DOHH2 (cell line): ENCODE measurements around the gene EPDR1.

Experiments used
- EZH2phosphoT487 ChIP-seq: fragments of 200-600 bp; sonication (generic); IDR thresholded peaks from 2 replicates; pipeline ENCODE4 v1.6.1; 2017; ENCODE audit warnings: borderline replicate concordance, mild to moderate bottlenecking, antibody characterized with exemption, low read length, moderate library complexity, mixed read lengths
- TF ChIP-seq, protein P1 (sequence below): fragments of 200-600 bp; sonication (generic); IDR thresholded peaks from one replicate; pipeline ENCODE4 v1.5.1; 2014; ENCODE audit warnings: antibody characterized with exemption, mild to moderate bottlenecking, low read depth, low read length; ENCODE audit not compliant: poor library complexity, severe bottlenecking

DNA sequence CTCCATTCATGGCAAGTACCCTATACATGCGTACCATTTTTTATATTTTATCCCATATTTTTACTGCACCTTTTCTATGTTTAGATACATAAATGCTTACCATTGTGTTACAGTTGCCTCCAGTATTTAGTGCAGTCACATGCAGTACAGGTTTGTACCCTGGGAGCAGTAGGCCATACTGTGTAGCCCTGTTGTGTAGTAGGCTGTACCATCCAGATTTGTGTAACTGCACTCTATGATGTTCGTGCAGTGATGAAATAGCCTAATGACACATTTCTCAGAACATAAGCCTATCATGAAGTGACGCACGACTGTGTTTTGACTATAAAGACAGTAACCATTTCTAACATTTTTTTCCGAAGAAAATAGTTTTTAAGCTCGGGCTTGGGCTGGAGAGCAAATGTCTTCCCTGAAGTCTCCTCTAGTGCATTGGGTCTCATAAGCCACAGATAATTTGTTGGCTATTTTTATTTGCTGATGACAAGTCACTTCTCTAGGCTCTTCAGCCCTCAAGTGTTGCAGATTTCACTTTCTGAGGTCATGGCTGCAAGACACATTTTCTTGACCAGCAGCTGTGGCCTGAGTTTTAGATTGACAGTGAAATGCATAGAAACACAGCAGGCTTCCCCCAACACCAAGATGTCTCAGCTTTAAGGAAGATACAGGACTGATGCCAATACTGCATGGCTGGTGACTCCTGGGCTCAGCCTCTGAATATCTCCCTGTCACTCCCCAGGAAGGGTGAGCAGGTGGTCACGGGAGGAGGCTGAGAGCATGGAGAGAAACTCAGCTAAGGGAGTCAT, 26.9 kb downstream of the EPDR1 start:
- TF ChIP-seq, protein P1, sequence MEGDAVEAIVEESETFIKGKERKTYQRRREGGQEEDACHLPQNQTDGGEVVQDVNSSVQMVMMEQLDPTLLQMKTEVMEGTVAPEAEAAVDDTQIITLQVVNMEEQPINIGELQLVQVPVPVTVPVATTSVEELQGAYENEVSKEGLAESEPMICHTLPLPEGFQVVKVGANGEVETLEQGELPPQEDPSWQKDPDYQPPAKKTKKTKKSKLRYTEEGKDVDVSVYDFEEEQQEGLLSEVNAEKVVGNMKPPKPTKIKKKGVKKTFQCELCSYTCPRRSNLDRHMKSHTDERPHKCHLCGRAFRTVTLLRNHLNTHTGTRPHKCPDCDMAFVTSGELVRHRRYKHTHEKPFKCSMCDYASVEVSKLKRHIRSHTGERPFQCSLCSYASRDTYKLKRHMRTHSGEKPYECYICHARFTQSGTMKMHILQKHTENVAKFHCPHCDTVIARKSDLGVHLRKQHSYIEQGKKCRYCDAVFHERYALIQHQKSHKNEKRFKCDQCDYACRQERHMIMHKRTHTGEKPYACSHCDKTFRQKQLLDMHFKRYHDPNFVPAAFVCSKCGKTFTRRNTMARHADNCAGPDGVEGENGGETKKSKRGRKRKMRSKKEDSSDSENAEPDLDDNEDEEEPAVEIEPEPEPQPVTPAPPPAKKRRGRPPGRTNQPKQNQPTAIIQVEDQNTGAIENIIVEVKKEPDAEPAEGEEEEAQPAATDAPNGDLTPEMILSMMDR = no peak
- TF ChIP-seq EZH2phosphoT487 = no peak
